Activated naive CD4-positive, alpha-beta T cell treated with anti-CD3 and anti-CD28 coated beads, Interleukin-2, amount 50 U/mL, for 24 hours (primary cell): ENCODE results near the gene TMEM117.
"Not testable (repeated sequence)": the region's sequence is repeated elsewhere in the genome, so short reads cannot be mapped to it uniquely, and the experiment has no call there.

Source experiments
- H3K27ac Mint-ChIP-seq: one replicate; pipeline ENCODE4 v1.8.0; 2021; ENCODE audit warnings: mild to moderate bottlenecking, mixed read lengths
- H3K27me3 Mint-ChIP-seq: one replicate; pipeline ENCODE4 v1.8.0; 2021; ENCODE audit warnings: mixed read lengths
- H3K36me3 Mint-ChIP-seq: one replicate; pipeline ENCODE4 v1.8.0; 2021; ENCODE audit warnings: mixed read lengths
- H3K4me1 Mint-ChIP-seq: one replicate; pipeline ENCODE4 v1.8.0; 2021; ENCODE audit warnings: mixed read lengths
- H3K4me3 Mint-ChIP-seq: one replicate; pipeline ENCODE4 v1.8.0; 2021; ENCODE audit warnings: mild to moderate bottlenecking, mixed read lengths
- H3K9me3 Mint-ChIP-seq: one replicate; pipeline ENCODE4 v1.8.0; 2021; ENCODE audit warnings: mixed read lengths

The TMEM117 gene

GRCh38 chr12:44174053-44174452 lies 338.2 kb downstream of the TMEM117 start:
- Mint-ChIP-seq H3K4me3 (no peak overlapping the region), H3K9me3 (no peaks in the 10 kb centered on the region), H3K27ac (no peak overlapping the region), H3K36me3 (peaks cover 4% of the 10 kb centered on the region), H3K27me3 (no peaks in the 10 kb centered on the region), H3K4me1 (no peaks in the 10 kb centered on the region)

- H3K27me3 Mint-ChIP-seq = no peaks in the 10 kb centered on the region
- H3K27ac Mint-ChIP-seq = no peak overlapping the region
- no peaks in the 10 kb centered on the region for H3K36me3 Mint-ChIP-seq
- no peak overlapping the region for H3K4me3 Mint-ChIP-seq
- H3K4me1 Mint-ChIP-seq = no peaks in the 10 kb centered on the region
- no peaks in the 10 kb centered on the region for H3K9me3 Mint-ChIP-seq
These were observed 348.8 kb downstream of the TMEM117 start for GRCh38 chr12:44184499-44185206.

GRCh38 chr12:44193281-44193680 lies 357.4 kb downstream of the TMEM117 start:
- Mint-ChIP-seq H3K4me3 (no peak overlapping the region), H3K27me3 (no peaks in the 10 kb centered on the region), H3K9me3 (no peaks in the 10 kb centered on the region), H3K36me3 (no peaks in the 10 kb centered on the region), H3K4me1 (no peaks in the 10 kb centered on the region), H3K27ac (no peak overlapping the region)

- not testable (repeated sequence) for H3K4me3 Mint-ChIP-seq, H3K27ac Mint-ChIP-seq, H3K27me3 Mint-ChIP-seq, H3K9me3 Mint-ChIP-seq, H3K4me1 Mint-ChIP-seq, H3K36me3 Mint-ChIP-seq
These were observed 359.8 kb downstream of the TMEM117 start for GRCh38 chr12:44195719-44196118.

- H3K27me3 Mint-ChIP-seq = no peaks in the 10 kb centered on the region
- no peaks in the 10 kb centered on the region for H3K4me1 Mint-ChIP-seq
- peaks cover 22% of the 10 kb centered on the region for H3K36me3 Mint-ChIP-seq
- H3K4me3 Mint-ChIP-seq = no peak overlapping the region
- H3K9me3 Mint-ChIP-seq = peaks cover 26% of the 10 kb centered on the region
- no peak overlapping the region for H3K27ac Mint-ChIP-seq
These were observed 370.2 kb downstream of the TMEM117 start for GRCh38 chr12:44206045-44206444.

GRCh38 chr12:44217146-44217883 lies 381.4 kb downstream of the TMEM117 start:
- Mint-ChIP-seq H3K27me3 (no peaks in the 10 kb centered on the region), H3K36me3 (peaks cover 14% of the 10 kb centered on the region), H3K4me1 (no peaks in the 10 kb centered on the region), H3K27ac (no peak overlapping the region), H3K4me3 (no peak overlapping the region), H3K9me3 (peaks cover 7% of the 10 kb centered on the region)

GRCh38 chr12:44223736-44224135 lies 387.9 kb downstream of the TMEM117 start:
- Mint-ChIP-seq H3K4me3 (no peak overlapping the region), H3K27me3 (no peaks in the 10 kb centered on the region), H3K9me3 (peaks cover under 1% of the 10 kb centered on the region), H3K36me3 (peaks cover 1% of the 10 kb centered on the region), H3K4me1 (no peaks in the 10 kb centered on the region), H3K27ac (no peak overlapping the region)

GRCh38 chr12:44224399-44225148 lies 388.7 kb downstream of the TMEM117 start:
- no peaks in the 10 kb centered on the region for H3K4me1 Mint-ChIP-seq
- H3K36me3 Mint-ChIP-seq = peaks cover 1% of the 10 kb centered on the region
- H3K27ac Mint-ChIP-seq = no peak overlapping the region
- no peaks in the 10 kb centered on the region for H3K27me3 Mint-ChIP-seq
- no peaks in the 10 kb centered on the region for H3K9me3 Mint-ChIP-seq
- H3K4me3 Mint-ChIP-seq = no peak overlapping the region

GRCh38 chr12:44225149-44225510 lies 389.2 kb downstream of the TMEM117 start:
- Mint-ChIP-seq H3K4me1 (no peaks in the 10 kb centered on the region), H3K27me3 (no peaks in the 10 kb centered on the region), H3K27ac (no peak overlapping the region), H3K4me3 (no peak overlapping the region), H3K9me3 (no peaks in the 10 kb centered on the region), H3K36me3 (peaks cover 1% of the 10 kb centered on the region)

GRCh38 chr12:44227616-44228015 lies 391.7 kb downstream of the TMEM117 start:
- no peaks in the 10 kb centered on the region for H3K27me3 Mint-ChIP-seq
- no peaks in the 10 kb centered on the region for H3K9me3 Mint-ChIP-seq
- H3K36me3 Mint-ChIP-seq = peaks cover 1% of the 10 kb centered on the region
- H3K4me3 Mint-ChIP-seq = no peak overlapping the region
- no peaks in the 10 kb centered on the region for H3K4me1 Mint-ChIP-seq
- H3K27ac Mint-ChIP-seq = no peak overlapping the region

- Mint-ChIP-seq H3K4me1 (no peaks in the 10 kb centered on the region), H3K27me3 (no peaks in the 10 kb centered on the region), H3K36me3 (peaks cover 1% of the 10 kb centered on the region)
These were observed 394.0 kb downstream of the TMEM117 start for GRCh38 chr12:44229846-44230245.

GRCh38 chr12:44235674-44236073 lies 399.8 kb downstream of the TMEM117 start:
- Mint-ChIP-seq H3K9me3 (no peaks in the 10 kb centered on the region), H3K27me3 (no peaks in the 10 kb centered on the region), H3K4me1 (no peaks in the 10 kb centered on the region)

More at GRCh38 chr12:44229846-44230245, 394.0 kb downstream of the TMEM117 start:
- H3K9me3 Mint-ChIP-seq = no peaks in the 10 kb centered on the region
- no peak overlapping the region for H3K4me3 Mint-ChIP-seq
- no peak overlapping the region for H3K27ac Mint-ChIP-seq

GRCh38 chr12:44240186-44240585 lies 404.3 kb downstream of the TMEM117 start:
- Mint-ChIP-seq H3K4me3 (no peak overlapping the region), H3K27me3 (no peaks in the 10 kb centered on the region), H3K4me1 (no peaks in the 10 kb centered on the region), H3K27ac (no peak overlapping the region), H3K36me3 (peaks cover 10% of the 10 kb centered on the region), H3K9me3 (peaks cover 6% of the 10 kb centered on the region)

More at GRCh38 chr12:44235674-44236073, 399.8 kb downstream of the TMEM117 start:
- H3K27ac Mint-ChIP-seq = no peak overlapping the region
- H3K4me3 Mint-ChIP-seq = no peak overlapping the region
- peaks cover 2% of the 10 kb centered on the region for H3K36me3 Mint-ChIP-seq

GRCh38 chr12:44245932-44246331 lies 410.1 kb downstream of the TMEM117 start:
- Mint-ChIP-seq H3K9me3 (peaks cover 6% of the 10 kb centered on the region), H3K36me3 (peaks cover 17% of the 10 kb centered on the region), H3K4me3 (no peak overlapping the region), H3K27me3 (no peaks in the 10 kb centered on the region), H3K27ac (no peak overlapping the region), H3K4me1 (no peaks in the 10 kb centered on the region)

GRCh38 chr12:44246482-44247105 lies 410.7 kb downstream of the TMEM117 start:
- no peak overlapping the region for H3K4me3 Mint-ChIP-seq

More at GRCh38 chr12:44246482-44247105, 410.7 kb downstream of the TMEM117 start:
- H3K27me3 Mint-ChIP-seq = no peaks in the 10 kb centered on the region
- H3K4me1 Mint-ChIP-seq = no peaks in the 10 kb centered on the region
- H3K27ac Mint-ChIP-seq = no peak overlapping the region
- peaks cover 5% of the 10 kb centered on the region for H3K9me3 Mint-ChIP-seq
- H3K36me3 Mint-ChIP-seq = peaks cover 15% of the 10 kb centered on the region
